HepG2 (cell line): Measurements from ENCODE around the gene KLF16. TPM values are rescaled to one million over a fixed set of nuclear protein-coding genes. Genes with fewer than 3 reads are reported as not detected.
A peak's percentile ranks its signal among the peaks of the same experiment; 100 is the strongest.

Source experiments
- ATAC-seq: fragments of 200-7000 bp; cut with Tn5 transposase; 3 replicates; pipeline ENCODE4 v1.9.1; 2020; ENCODE audit warnings: mild to moderate bottlenecking, moderate library complexity
- BruUV-seq: library from RNA; stranded (reverse); fragments of 400-500 nt; replicated peaks from 2 replicates; lab custom pipeline; 2021; lab: Mats Ljungman, UMichigan
- CTCF ChIA-PET: fragments of 300-600 bp; formaldehyde crosslinking; extraction: SDS; loops from one replicate; lab custom pipeline; 2021; ENCODE audit warnings: low total read pairs, inconsistent platforms, low intra/inter-chr PET ratio; lab: Yijun Ruan, JAX
- POLR2A ChIA-PET: fragments of 350-600 bp; sonication (Branson Sonifier 250); formaldehyde crosslinking; loops from one replicate; lab custom pipeline; 2020; ENCODE audit warnings: antibody characterized with exemption, inconsistent platforms; lab: Yijun Ruan, JAX
- DNase-seq: peaks from one replicate; pipeline ENCODE4 v3.0.0-alpha.2; 2015; ENCODE audit warnings: low spot score
- FAIRE-seq: peaks from 3 replicates; lab custom pipeline; 2011; peaks lifted over from hg19 to GRCh38; lab: Jason Lieb, UNC
- H2AFZ ChIP-seq: one replicate; pipeline ENCODE4 v1.6.1; 2011; ENCODE audit warnings: low read length, inconsistent platforms
- H3K27ac ChIP-seq: fragments of 300-600 bp; 3 replicates; pipeline ENCODE4 v1.8.0; 2011; ENCODE audit warnings: mixed run types, mild to moderate bottlenecking, mixed read lengths, low read length, inconsistent platforms; ENCODE audit not compliant: insufficient read depth; ENCODE audit errors: extremely low read length
- H3K27me3 ChIP-seq, 2 experiments: fragments of 200-600 bp in 1 of 2; 2 replicates in 1 of 2; 3 replicates in 1 of 2; pipeline versions ENCODE4 v1.6.0 to v1.8.0; 2011; ENCODE audit warnings: low read length in 2 of 2, mild to moderate bottlenecking in 2 of 2, moderate library complexity in 2 of 2, inconsistent platforms in 1 of 2; ENCODE audit not compliant: insufficient read depth in 2 of 2, control insufficient read depth in 1 of 2
- H3K36me3 ChIP-seq, 2 experiments: fragments of 200-600 bp in 1 of 2; replicated peaks in 1 of 2; 2 replicates in 1 of 2; 3 replicates in 1 of 2; pipeline versions ENCODE4 v1.5.1 to v1.8.0; 2011; ENCODE audit warnings: low read length in 2 of 2, inconsistent platforms in 1 of 2; ENCODE audit not compliant: insufficient read depth in 2 of 2, control insufficient read depth in 1 of 2
- H3K4me1 ChIP-seq: 2 replicates; pipeline ENCODE4 v1.5.1; 2012; ENCODE audit warnings: low read length, inconsistent platforms; ENCODE audit not compliant: insufficient read depth
- H3K4me2 ChIP-seq: 2 replicates; pipeline ENCODE4 v1.6.0; 2011; ENCODE audit warnings: low read depth, low read length, inconsistent platforms
- H3K4me3 ChIP-seq, 3 experiments: fragments of 200-600 bp in 1 of 3; sonication (generic), shearing (Covaris generic) in 1 of 3; replicated peaks in 1 of 3; 2 replicates each; pipeline ENCODE4 v1.5.1; 2011 to 2016; ENCODE audit warnings: low read length in 3 of 3, inconsistent platforms in 2 of 3, low read depth in 2 of 3, mild to moderate bottlenecking in 2 of 3, control low read depth in 1 of 3, mixed read lengths in 1 of 3; ENCODE audit not compliant: insufficient read depth in 1 of 3
- H3K79me2 ChIP-seq: one replicate; pipeline ENCODE4 v1.6.1; 2011; ENCODE audit warnings: low read length, inconsistent platforms; ENCODE audit not compliant: insufficient read depth
- H3K9ac ChIP-seq: 2 replicates; pipeline ENCODE4 v1.6.0; 2011; ENCODE audit warnings: mild to moderate bottlenecking, low read depth, low read length, inconsistent platforms; ENCODE audit not compliant: insufficient read depth
- H3K9me3 ChIP-seq: 2 replicates; pipeline ENCODE4 v1.5.1; 2012; ENCODE audit warnings: mild to moderate bottlenecking, low read length
- H4K20me1 ChIP-seq: 2 replicates; pipeline ENCODE4 v1.6.0; 2011; ENCODE audit warnings: inconsistent platforms, mild to moderate bottlenecking, low read length, moderate library complexity; ENCODE audit not compliant: insufficient read depth
- CBX5 ChIP-seq: sonication (generic); formaldehyde crosslinking; IDR thresholded peaks from 2 replicates; pipeline ENCODE4 v1.4.0; 2020; ENCODE audit warnings: missing genetic modification reagents, borderline replicate concordance
- HNRNPLL ChIP-seq: fragments of 200-400 bp; formaldehyde crosslinking; IDR thresholded peaks from 2 replicates; pipeline ENCODE4 v1.6.1; 2017; ENCODE audit warnings: mild to moderate bottlenecking, low read depth, low read length; ENCODE audit not compliant: poor library complexity, severe bottlenecking
- NPAS2 ChIP-seq: sonication (generic); formaldehyde crosslinking; IDR thresholded peaks from 2 replicates; pipeline ENCODE4 v1.8.0; 2022; ENCODE audit warnings: mild to moderate bottlenecking, missing genetic modification reagents, borderline replicate concordance
- PHF20 ChIP-seq: sonication (generic); formaldehyde crosslinking; IDR thresholded peaks from 2 replicates; pipeline ENCODE4 v1.5.0; 2020; ENCODE audit warnings: mild to moderate bottlenecking, missing genetic modification reagents
- SNAI1 ChIP-seq: sonication (generic); formaldehyde crosslinking; IDR thresholded peaks from 2 replicates; pipeline ENCODE4 v1.5.0; 2020; ENCODE audit warnings: mild to moderate bottlenecking, missing genetic modification reagents, borderline replicate concordance
- TRIM24 ChIP-seq: sonication (generic); formaldehyde crosslinking; IDR thresholded peaks from 2 replicates; pipeline ENCODE4 v1.8.0; 2022; ENCODE audit warnings: mild to moderate bottlenecking, missing genetic modification reagents
- ZFY ChIP-seq: sonication (generic); formaldehyde crosslinking; IDR thresholded peaks from 2 replicates; pipeline ENCODE4 v1.4.0; 2020; ENCODE audit warnings: missing genetic modification reagents
- ZSCAN30 ChIP-seq: sonication (generic); formaldehyde crosslinking; IDR thresholded peaks from 2 replicates; pipeline ENCODE4 v1.5.0; 2020; ENCODE audit warnings: mild to moderate bottlenecking, missing genetic modification reagents
- WGBS: methylation state at CpG from one replicate; pipeline ENCODE4 v1.1.6; 2017; ENCODE audit warnings: low lambda C conversion rate; 5-methylcytosine and 5-hydroxymethylcytosine counted together
- in situ Hi-C: cut with HindIII; loops from 2 replicates; pipeline ENCODE4 v1.10.0; 2017; ENCODE audit warnings: low pct_unique_long_range_greater_than_20kb; ENCODE audit not compliant: extremely low pct_ligation_motif_present
- intact Hi-C: fragments of 100-400 bp; cut with micrococcal nuclease; formaldehyde crosslinking; loops from one replicate; pipeline ENCODE4 v1.10.0; 2022; ENCODE audit not compliant: unreplicated experiment
- polyA plus RNA-seq, 8 experiments: library from polyadenylated mRNA; depleted of rRNA in 3 of 8; stranded (reverse) in 7 of 8; unstranded in 1 of 8; fragments of >200 nt; fragmentation: Illumina TruSeq in 4 of 8; extraction: Trizol in 4 of 8; gene quantifications; 2 replicates each; pipeline versions ENCODE4 v1.2.1 to v1.2.3, GENCODE V29; 2011 to 2016; ENCODE audit warnings: low read depth in 4 of 8, missing spikeins in 1 of 8, mixed read lengths in 1 of 8; ENCODE audit not compliant: insufficient read depth in 1 of 8
- total RNA-seq, 5 experiments: library from RNA; depleted of rRNA; stranded (reverse); fragments of >200 nt; fragmentation: Illumina TruSeq; extraction: Trizol; gene quantifications; 2 replicates each; pipeline ENCODE4 v1.2.3, GENCODE V29; 2016; ENCODE audit warnings: low read depth in 1 of 5
- TF ChIP-seq, protein P1 (sequence below): sonication (generic); formaldehyde crosslinking; IDR thresholded peaks from 2 replicates; pipeline ENCODE4 v1.9.0; 2022; ENCODE audit warnings: missing genetic modification reagents, mild to moderate bottlenecking, borderline replicate concordance
- TF ChIP-seq, protein P2 (sequence below): sonication (generic); formaldehyde crosslinking; IDR thresholded peaks from 2 replicates; pipeline ENCODE4 v1.5.1; 2020; ENCODE audit warnings: mild to moderate bottlenecking, missing genetic modification reagents, moderate library complexity

The KLF16 gene
- total and polyA plus RNA-seq, 2 of the 13 experiments (the other 11 are each of a cell fraction or from before 2014, with no cell fraction given), result 3.5 to 6.7 TPM

DNA sequence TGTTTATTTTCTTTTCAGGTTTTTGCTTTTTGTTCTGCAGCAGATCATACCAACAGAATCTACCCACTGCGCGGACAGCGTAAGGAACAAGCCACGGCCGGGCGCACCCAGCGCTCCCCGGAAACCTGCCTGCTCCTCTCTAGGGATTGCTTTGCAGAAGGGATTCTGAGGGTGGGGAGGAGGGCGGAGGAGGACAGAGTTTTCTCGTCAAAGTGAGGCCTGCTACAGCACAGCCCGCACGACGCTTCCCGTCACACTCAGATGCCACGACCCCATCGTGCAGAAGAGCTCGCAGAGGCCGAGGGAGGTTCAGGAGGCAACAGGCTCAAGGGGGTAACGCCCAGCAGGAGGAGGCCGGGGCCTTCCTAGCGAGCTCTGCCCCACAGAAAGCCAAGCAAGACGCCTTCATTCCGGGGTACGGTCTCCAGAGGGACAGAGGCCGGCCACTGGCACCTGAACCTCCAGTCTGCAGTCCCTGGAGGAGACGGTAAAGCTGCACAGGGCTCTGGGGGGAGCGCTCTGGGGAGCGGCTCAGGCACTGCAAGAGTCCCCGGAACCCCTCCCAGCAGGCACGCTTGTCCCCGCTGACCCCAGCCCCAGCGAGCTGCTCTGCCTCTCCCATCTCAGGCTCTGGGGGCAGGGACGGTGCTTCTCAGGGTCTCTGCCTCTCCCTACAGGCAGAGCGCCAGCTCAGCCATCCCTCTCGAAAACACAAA, 22.0 kb downstream of the KLF16 start:
- DNase-seq (no peak), ATAC-seq (0 out of 3 replicates have a peak, but pooled peaks have one; percentile 1), FAIRE-seq (no peak)
- POLR2A ChIA-PET, result interaction anchor here (0.7 to 1.4 kb wide), 7 partner anchors 16 to 64 kb away, joined by 3 to 6 read pairs (median 4); no protein-coding TSS in a partner anchor
- CTCF ChIA-PET, result no interaction called here
- H4K20me1 ChIP-seq, result peaks cover 26% of the 10 kb centered on the region; the same call in 1 of the 2 replicates
- peak overlapping the region; percentile 74 for H3K27ac ChIP-seq
- in situ Hi-C loops, result no loop called here
- no peaks in the 10 kb centered on the region for H3K9me3 ChIP-seq
- H3K4me2 ChIP-seq, result peak overlapping the region; percentile 83
- H3K9ac ChIP-seq, result peak overlapping the region; percentile 64; the same call in 1 of the 2 replicates
- no peaks in the 10 kb centered on the region for H3K27me3 ChIP-seq
- WGBS, result 65% methylated on average over 18 of the region's 35 CpGs
- BruUV-seq, result no TSS peak
- H3K79me2 ChIP-seq, result peaks cover 72% of the 10 kb centered on the region
- H3K4me3 ChIP-seq, result peak overlapping the region; percentile 49 to 72 (median 70)
- H3K4me1 ChIP-seq, result peaks cover 62% of the 10 kb centered on the region
- no peak overlapping the region for H2AFZ ChIP-seq
- intact Hi-C loops, result no loop called here
- no peak for TF ChIP-seq ZSCAN30 (CRISPR knock-in tag)
- no peak for TF ChIP-seq SNAI1 (CRISPR knock-in tag)
- TF ChIP-seq, protein P1, sequence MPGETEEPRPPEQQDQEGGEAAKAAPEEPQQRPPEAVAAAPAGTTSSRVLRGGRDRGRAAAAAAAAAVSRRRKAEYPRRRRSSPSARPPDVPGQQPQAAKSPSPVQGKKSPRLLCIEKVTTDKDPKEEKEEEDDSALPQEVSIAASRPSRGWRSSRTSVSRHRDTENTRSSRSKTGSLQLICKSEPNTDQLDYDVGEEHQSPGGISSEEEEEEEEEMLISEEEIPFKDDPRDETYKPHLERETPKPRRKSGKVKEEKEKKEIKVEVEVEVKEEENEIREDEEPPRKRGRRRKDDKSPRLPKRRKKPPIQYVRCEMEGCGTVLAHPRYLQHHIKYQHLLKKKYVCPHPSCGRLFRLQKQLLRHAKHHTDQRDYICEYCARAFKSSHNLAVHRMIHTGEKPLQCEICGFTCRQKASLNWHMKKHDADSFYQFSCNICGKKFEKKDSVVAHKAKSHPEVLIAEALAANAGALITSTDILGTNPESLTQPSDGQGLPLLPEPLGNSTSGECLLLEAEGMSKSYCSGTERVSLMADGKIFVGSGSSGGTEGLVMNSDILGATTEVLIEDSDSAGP (CRISPR knock-in tag), result 0 out of 2 replicates have a peak, but pooled peaks have one; percentile 5
- TF ChIP-seq NPAS2, result no peak
- peak; percentile 20; the same call in 1 of the 2 replicates for TF ChIP-seq ZFY (CRISPR knock-in tag)
- peak; percentile 92 for TF ChIP-seq HNRNPLL
- TF ChIP-seq TRIM24 (CRISPR knock-in tag), result no peak
- TF ChIP-seq CBX5, result no peak
- TF ChIP-seq, protein P2, sequence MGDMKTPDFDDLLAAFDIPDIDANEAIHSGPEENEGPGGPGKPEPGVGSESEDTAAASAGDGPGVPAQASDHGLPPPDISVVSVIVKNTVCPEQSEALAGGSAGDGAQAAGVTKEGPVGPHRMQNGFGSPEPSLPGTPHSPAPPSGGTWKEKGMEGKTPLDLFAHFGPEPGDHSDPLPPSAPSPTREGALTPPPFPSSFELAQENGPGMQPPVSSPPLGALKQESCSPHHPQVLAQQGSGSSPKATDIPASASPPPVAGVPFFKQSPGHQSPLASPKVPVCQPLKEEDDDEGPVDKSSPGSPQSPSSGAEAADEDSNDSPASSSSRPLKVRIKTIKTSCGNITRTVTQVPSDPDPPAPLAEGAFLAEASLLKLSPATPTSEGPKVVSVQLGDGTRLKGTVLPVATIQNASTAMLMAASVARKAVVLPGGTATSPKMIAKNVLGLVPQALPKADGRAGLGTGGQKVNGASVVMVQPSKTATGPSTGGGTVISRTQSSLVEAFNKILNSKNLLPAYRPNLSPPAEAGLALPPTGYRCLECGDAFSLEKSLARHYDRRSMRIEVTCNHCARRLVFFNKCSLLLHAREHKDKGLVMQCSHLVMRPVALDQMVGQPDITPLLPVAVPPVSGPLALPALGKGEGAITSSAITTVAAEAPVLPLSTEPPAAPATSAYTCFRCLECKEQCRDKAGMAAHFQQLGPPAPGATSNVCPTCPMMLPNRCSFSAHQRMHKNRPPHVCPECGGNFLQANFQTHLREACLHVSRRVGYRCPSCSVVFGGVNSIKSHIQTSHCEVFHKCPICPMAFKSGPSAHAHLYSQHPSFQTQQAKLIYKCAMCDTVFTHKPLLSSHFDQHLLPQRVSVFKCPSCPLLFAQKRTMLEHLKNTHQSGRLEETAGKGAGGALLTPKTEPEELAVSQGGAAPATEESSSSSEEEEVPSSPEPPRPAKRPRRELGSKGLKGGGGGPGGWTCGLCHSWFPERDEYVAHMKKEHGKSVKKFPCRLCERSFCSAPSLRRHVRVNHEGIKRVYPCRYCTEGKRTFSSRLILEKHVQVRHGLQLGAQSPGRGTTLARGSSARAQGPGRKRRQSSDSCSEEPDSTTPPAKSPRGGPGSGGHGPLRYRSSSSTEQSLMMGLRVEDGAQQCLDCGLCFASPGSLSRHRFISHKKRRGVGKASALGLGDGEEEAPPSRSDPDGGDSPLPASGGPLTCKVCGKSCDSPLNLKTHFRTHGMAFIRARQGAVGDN (CRISPR knock-in tag), result peak; percentile 58
- TF ChIP-seq PHF20 (CRISPR knock-in tag), result no peak
- H3K36me3 ChIP-seq, result peaks cover 2 to 22% of the 10 kb centered on the region in 2 experiments; a peak in 2 of 5 replicates
